GM23338 (cell line): ENCODE data around the gene ZNF774. TPM values are rescaled to one million over a fixed set of nuclear protein-coding genes. Genes with fewer than 3 reads are reported as not detected.
"Not testable (repeated sequence)": the region's sequence is repeated elsewhere in the genome, so short reads cannot be mapped to it uniquely, and the experiment has no call there.

Source experiments
- ATAC-seq: fragments of 200-7000 bp; cut with Tn5 transposase; 3 replicates; pipeline ENCODE4 v1.9.1; 2020
- DNase-seq: peaks from one replicate; pipeline ENCODE4 v3.0.0-alpha.2; 2015; ENCODE audit warnings: low spot score
- H2AFZ ChIP-seq: fragments of 200-600 bp; sonication (generic); 2 replicates; pipeline ENCODE4 v1.8.0; 2016; ENCODE audit warnings: antibody characterized with exemption, mild to moderate bottlenecking, moderate library complexity
- H3F3A ChIP-seq: fragments of 200-600 bp; sonication (generic); replicated peaks from 2 replicates; pipeline ENCODE4 v1.8.0; 2017; ENCODE audit warnings: antibody characterized with exemption, mixed run types, low read depth
- H3K27ac ChIP-seq: fragments of 200-600 bp; sonication (generic); 2 replicates; pipeline ENCODE4 v1.6.1; 2016; ENCODE audit warnings: low read depth
- H3K27me3 ChIP-seq: fragments of 200-600 bp; sonication (generic); 2 replicates; pipeline ENCODE4 v1.8.0; 2016; ENCODE audit warnings: mild to moderate bottlenecking, mixed run types, moderate library complexity; ENCODE audit not compliant: insufficient read depth
- H3K36me3 ChIP-seq: fragments of 200-600 bp; sonication (generic); 2 replicates; pipeline ENCODE4 v1.8.0; 2016; ENCODE audit warnings: mild to moderate bottlenecking; ENCODE audit not compliant: insufficient read depth
- H3K4me1 ChIP-seq: fragments of 200-600 bp; sonication (generic); 2 replicates; pipeline ENCODE4 v1.8.0; 2016; ENCODE audit warnings: mild to moderate bottlenecking, moderate library complexity; ENCODE audit not compliant: insufficient read depth
- H3K4me2 ChIP-seq: fragments of 200-600 bp; sonication (generic); 2 replicates; pipeline ENCODE4 v1.7.1; 2017; ENCODE audit warnings: mixed run types
- H3K4me3 ChIP-seq: fragments of 200-600 bp; sonication (generic); 2 replicates; pipeline ENCODE4 v1.6.1; 2016; ENCODE audit warnings: mixed run types
- H3K79me2 ChIP-seq: fragments of 200-600 bp; sonication (generic); replicated peaks from 2 replicates; pipeline ENCODE4 v1.8.0; 2017; ENCODE audit warnings: mild to moderate bottlenecking; ENCODE audit not compliant: insufficient read depth
- H3K9me2 ChIP-seq: fragments of 200-600 bp; sonication (generic); 2 replicates; pipeline ENCODE4 v1.8.0; 2017; ENCODE audit not compliant: insufficient read depth
- H4K20me1 ChIP-seq: fragments of 200-600 bp; sonication (generic); replicated peaks from 2 replicates; pipeline ENCODE4 v1.8.0; 2017; ENCODE audit warnings: mild to moderate bottlenecking; ENCODE audit not compliant: insufficient read depth
- H3K27ac Mint-ChIP-seq: 2 replicates; pipeline ENCODE4 v1.8.0; 2020; ENCODE audit warnings: inconsistent platforms, mild to moderate bottlenecking, moderate library complexity, mixed read lengths
- H3K27me3 Mint-ChIP-seq: 3 replicates; pipeline ENCODE4 v1.8.0; 2022; ENCODE audit warnings: low read depth, mild to moderate bottlenecking, moderate library complexity, mixed read lengths, inconsistent platforms; ENCODE audit not compliant: insufficient read depth, poor library complexity
- H3K36me3 Mint-ChIP-seq: 3 replicates; pipeline ENCODE4 v1.8.0; 2021; ENCODE audit warnings: low read depth, mild to moderate bottlenecking, inconsistent platforms, moderate library complexity, mixed read lengths
- H3K4me1 Mint-ChIP-seq: 3 replicates; pipeline ENCODE4 v1.8.0; 2020; ENCODE audit warnings: mild to moderate bottlenecking, inconsistent platforms, mixed read lengths
- H3K4me3 Mint-ChIP-seq: 3 replicates; pipeline ENCODE4 v1.8.0; 2021; ENCODE audit warnings: moderate library complexity, mild to moderate bottlenecking, inconsistent platforms, mixed read lengths
- H3K9me3 Mint-ChIP-seq: 3 replicates; pipeline ENCODE4 v1.8.0; 2020; ENCODE audit warnings: moderate library complexity, mild to moderate bottlenecking, inconsistent platforms, mixed read lengths
- CREB1 ChIP-seq: fragments of 250-450 bp; sonication (Bioruptor Pico); IDR thresholded peaks from 2 replicates; pipeline ENCODE4 v1.5.0; 2020; ENCODE audit warnings: low read depth, mild to moderate bottlenecking, moderate library complexity
- CTCF ChIP-seq, 2 experiments: fragments of 200-600 bp in 1 of 2; sonication (generic) in 1 of 2; conservative IDR thresholded peaks; 2 replicates each; pipeline versions ENCODE4 v1.5.1 to v1.6.1; 2016 to 2017; ENCODE audit warnings: antibody characterized with exemption in 2 of 2, low read depth in 2 of 2, mild to moderate bottlenecking in 2 of 2, moderate library complexity in 1 of 2
- ETS1 ChIP-seq: IDR thresholded peaks from 2 replicates; pipeline ENCODE4 v1.6.1; 2016; ENCODE audit warnings: antibody characterized with exemption
- EZH2 ChIP-seq: fragments of 200-600 bp; sonication (generic); IDR thresholded peaks from one replicate; pipeline ENCODE4 v1.8.0; 2017; ENCODE audit warnings: antibody characterized with exemption, mild to moderate bottlenecking, low read depth; ENCODE audit not compliant: unreplicated experiment
- EZH2phosphoT487 ChIP-seq: fragments of 200-600 bp; sonication (generic); IDR thresholded peaks from one replicate; pipeline ENCODE4 v1.8.1; 2018; ENCODE audit warnings: antibody characterized with exemption; ENCODE audit not compliant: unreplicated experiment
- JUNB ChIP-seq: IDR thresholded peaks from one replicate; pipeline ENCODE4 v1.6.1; 2016; ENCODE audit warnings: antibody characterized with exemption; ENCODE audit not compliant: unreplicated experiment
- POLR2AphosphoS5 ChIP-seq: IDR thresholded peaks from 2 replicates; pipeline ENCODE4 v1.6.1; 2016; ENCODE audit warnings: antibody characterized with exemption, low read depth
- REST ChIP-seq: IDR thresholded peaks from one replicate; pipeline ENCODE4 v1.6.1; 2018; ENCODE audit warnings: antibody characterized with exemption; ENCODE audit not compliant: unreplicated experiment
- STAT1 ChIP-seq: IDR thresholded peaks from one replicate; pipeline ENCODE4 v1.6.1; 2016; ENCODE audit warnings: antibody characterized with exemption; ENCODE audit not compliant: unreplicated experiment
- ZNF331 ChIP-seq: fragments of 250-450 bp; sonication (Bioruptor Pico); IDR thresholded peaks from 2 replicates; pipeline ENCODE4 v1.5.0; 2020; ENCODE audit warnings: low read depth, mild to moderate bottlenecking, moderate library complexity
- polyA plus RNA-seq: library from polyadenylated mRNA; unstranded; fragments of >200 nt; fragmentation: Nextera tagmentation; extraction: Ambion mirVana; gene quantifications from 2 replicates; pipeline ENCODE4 v1.2.1, GENCODE V29; 2016
- total RNA-seq: library from RNA; depleted of rRNA; stranded (reverse); fragments of >200 nt; shearing (Covaris generic); gene quantifications from 2 replicates; pipeline ENCODE4 v1.2.3, GENCODE V29; 2014

Gene ZNF774
- total and polyA plus RNA-seq, 2 experiments from 2014 or later, result 0.45 to 1.8 TPM

- no peak; the same call in 2 of the 3 replicates for ATAC-seq
- no peaks in the 10 kb centered on the region for H3K9me2 ChIP-seq
- no peaks in the 10 kb centered on the region for H3K36me3 ChIP-seq
- no peaks in the 10 kb centered on the region for H3K9me3 Mint-ChIP-seq
- no peaks in the 10 kb centered on the region for H3K79me2 ChIP-seq
- TF ChIP-seq ETS1 (no peak), EZH2phosphoT487 (no peak), CTCF (conservative IDR thresholded peaks at IDR 0.05; ENCODE audit: low read depth in 2 of 2) (peak in 1 of 2 experiments; percentile 23; a peak in 1 of 4 replicates), STAT1 (no peak)
- H3K27me3 ChIP-seq, result no peaks in the 10 kb centered on the region
- no peaks in the 10 kb centered on the region; the same call in 2 of the 3 replicates for H3K4me1 Mint-ChIP-seq
- no peaks in the 10 kb centered on the region for H3F3A ChIP-seq
- H3K4me3 Mint-ChIP-seq, result no peak overlapping the region
- no peak overlapping the region for H3K4me2 ChIP-seq
- H3K27ac ChIP-seq, result no peak overlapping the region
- H3K27me3 Mint-ChIP-seq, result no peaks in the 10 kb centered on the region
- no peaks in the 10 kb centered on the region for H3K4me1 ChIP-seq
- no peak for DNase-seq
- no peak overlapping the region for H3K27ac Mint-ChIP-seq
- no peaks in the 10 kb centered on the region for H4K20me1 ChIP-seq
- H3K4me3 ChIP-seq, result no peak overlapping the region
- H2AFZ ChIP-seq, result 0 out of 2 replicates have a peak overlapping the region, but pooled peaks have one; percentile 34
- H3K36me3 Mint-ChIP-seq, result no peaks in the 10 kb centered on the region
Measured at GRCh38 chr15:90345857-90346256, 6.2 kb upstream of the ZNF774 start.

GRCh38 chr15:90347431-90348065 lies 4.5 kb upstream of the ZNF774 start:
- H3K27ac Mint-ChIP-seq, H3K27ac ChIP-seq, H3K4me3 Mint-ChIP-seq, H3K4me3 ChIP-seq, H3K4me1 ChIP-seq, H3K36me3 Mint-ChIP-seq, H3K9me2 ChIP-seq, H3F3A ChIP-seq, ATAC-seq, H3K4me1 Mint-ChIP-seq, H3K27me3 ChIP-seq, H3K9me3 Mint-ChIP-seq, H2AFZ ChIP-seq, H4K20me1 ChIP-seq, H3K79me2 ChIP-seq, H3K36me3 ChIP-seq, H3K4me2 ChIP-seq, H3K27me3 Mint-ChIP-seq, DNase-seq: not testable (repeated sequence)

- no peaks in the 10 kb centered on the region for H3K4me1 ChIP-seq
- H3F3A ChIP-seq, result no peaks in the 10 kb centered on the region
- no peaks in the 10 kb centered on the region for H3K79me2 ChIP-seq
- no peak overlapping the region for H2AFZ ChIP-seq
- H3K4me3 ChIP-seq, result no peak overlapping the region
- no peaks in the 10 kb centered on the region for H3K36me3 ChIP-seq
- peaks cover 3% of the 10 kb centered on the region; the same call in 1 of the 3 replicates for H3K4me1 Mint-ChIP-seq
- H3K9me2 ChIP-seq, result no peaks in the 10 kb centered on the region
- no peaks in the 10 kb centered on the region for H3K27me3 ChIP-seq
- no peaks in the 10 kb centered on the region for H3K36me3 Mint-ChIP-seq
- no peak for ATAC-seq
- no peak overlapping the region for H3K27ac ChIP-seq
- H4K20me1 ChIP-seq, result no peaks in the 10 kb centered on the region
- no peak overlapping the region for H3K4me3 Mint-ChIP-seq
- no peak for DNase-seq
- no peak overlapping the region for H3K4me2 ChIP-seq
- H3K27me3 Mint-ChIP-seq, result peaks cover 15% of the 10 kb centered on the region
- no peak overlapping the region for H3K27ac Mint-ChIP-seq
- no peaks in the 10 kb centered on the region for H3K9me3 Mint-ChIP-seq
- TF ChIP-seq CTCF (conservative IDR thresholded peaks at IDR 0.05; ENCODE audit: low read depth in 2 of 2) (no peak), CREB1 (no peak), REST (no peak), ZNF331 (no peak), EZH2phosphoT487 (no peak), JUNB (no peak), STAT1 (no peak), POLR2AphosphoS5 (no peak), EZH2 (no peak)
Measured at GRCh38 chr15:90348456-90348855, 3.6 kb upstream of the ZNF774 start.
